Right cardiac atrium (tissue), 5 donors: ENCODE data around the gene TRAF6. TPM values are rescaled to one million over a fixed set of nuclear protein-coding genes. Genes with fewer than 3 reads are reported as not detected.

ENCODE experiments used
- ATAC-seq, 2 donors: fragments of 200-7000 bp; cut with Tn5 transposase; one replicate each; pipeline versions ENCODE4 v1.8.0 to v1.9.1; 2020; ENCODE audit warnings: moderate library complexity in 2 of 2, mild to moderate bottlenecking in 1 of 2
- DNase-seq, 3 donors: peaks; one replicate each; pipeline ENCODE4 v3.0.0-alpha.2; 2020
- H3K27ac ChIP-seq: one replicate; pipeline ENCODE4 v1.5.1; 2013; ENCODE audit warnings: mild to moderate bottlenecking, low read length, control low read depth, moderate library complexity
- H3K27me3 ChIP-seq: one replicate; pipeline ENCODE4 v1.6.1; 2013; ENCODE audit not compliant: control insufficient read depth, insufficient read depth
- H3K4me1 ChIP-seq: one replicate; pipeline ENCODE4 v1.6.1; 2013; ENCODE audit warnings: low read length; ENCODE audit not compliant: control insufficient read depth, insufficient read depth
- H3K4me3 ChIP-seq: one replicate; pipeline ENCODE4 v1.5.1; 2013; ENCODE audit warnings: low read length, control low read depth
- H3K9me3 ChIP-seq: one replicate; pipeline ENCODE4 v1.6.1; 2013; ENCODE audit warnings: low read length; ENCODE audit not compliant: control insufficient read depth
- WGBS: extraction: QIAGEN DNeasy Blood & Tissue Kit; methylation state at CpG from one replicate; pipeline ENCODE4 v1.1.7; 2013; 5-methylcytosine and 5-hydroxymethylcytosine counted together
- intact Hi-C, 4 donors: fragments of 100-400 bp; cut with DNase I; formaldehyde crosslinking; loops; one replicate each; pipeline versions ENCODE4 v1.11.0 to v1.14.0; 2022 to 2023
- polyA plus RNA-seq: library from polyadenylated mRNA; stranded (reverse); fragments of 200-250 nt; gene quantifications from one replicate; pipeline ENCODE4 v1.2.3, GENCODE V29; 2013
- total RNA-seq, 4 donors: library from RNA; stranded (reverse); fragmentation: NEBNext Ultra II Directional; extraction: Animal tissue kit (Norgen Biotek cat#: 25700); gene quantifications; one replicate each; pipeline ENCODE4 v1.2.1, GENCODE V29; 2021
- donor health status: healthy with polysubstance abuse.
- donor health status: DM: no; HTN: yes; CAD: no.
- donor health status: DM: no; HTN: no; CAD: no.
- donor health status: DM: no; HTN: yes; CAD: no; lungs with severe emphysema.
- donor health status: DM: yes; HTN: yes; CAD: no.

TRAF6 gene
- total and polyA plus RNA-seq, 5 donors = 4.1 to 13.8 (median 11.4) TPM

GRCh38 chr11:36469881-36470802 is 39.9 kb downstream of the TRAF6 start:
- no peaks in the 10 kb centered on the region for H3K4me1 ChIP-seq
- 39% methylated on average over 5 of the region's 5 CpGs for WGBS
- DNase-seq = no peak

GRCh38 chr11:36469063-36469462 is 41.0 kb downstream of the TRAF6 start:
- Histone ChIP-seq H3K9me3 (no peaks in the 10 kb centered on the region), H3K4me3 (no peak overlapping the region), H3K4me1 (no peaks in the 10 kb centered on the region), H3K27ac (no peak overlapping the region), H3K27me3 (no peaks in the 10 kb centered on the region)
- DNase-seq (no peak), ATAC-seq (no peak)
- WGBS = 57% methylated on average over 2 of the region's 2 CpGs
- intact Hi-C loops = loop anchor here in 1 of 4 donors (10.0 kb wide), 1 partner anchor 164 kb away; no protein-coding TSS in a partner anchor

More at GRCh38 chr11:36469881-36470802, 39.9 kb downstream of the TRAF6 start:
- H3K27me3 ChIP-seq = no peaks in the 10 kb centered on the region
- ATAC-seq = peak in 1 of 2 donors; percentile 52
- intact Hi-C loops = loop anchor here in 1 of 4 donors (10.0 kb wide), 1 partner anchor 165 kb away; no protein-coding TSS in a partner anchor
- H3K27ac ChIP-seq = no peak overlapping the region
- no peaks in the 10 kb centered on the region for H3K9me3 ChIP-seq
- H3K4me3 ChIP-seq = no peak overlapping the region

GRCh38 chr11:36467916-36468315 is 42.2 kb downstream of the TRAF6 start:
- H3K27ac ChIP-seq = no peak overlapping the region
- intact Hi-C loops = loop anchor here in 1 of 4 donors (10.0 kb wide), 1 partner anchor 163 kb away; no protein-coding TSS in a partner anchor
- WGBS = 96% methylated on average over 1 of the region's 1 CpG

GRCh38 chr11:36467012-36467411 is 43.1 kb downstream of the TRAF6 start:
- Histone ChIP-seq H3K4me3 (no peak overlapping the region), H3K9me3 (no peaks in the 10 kb centered on the region), H3K27ac (no peak overlapping the region), H3K27me3 (no peaks in the 10 kb centered on the region), H3K4me1 (no peaks in the 10 kb centered on the region)
- no peak for DNase-seq
- no peak for ATAC-seq
- WGBS = 97% methylated on average over 3 of the region's 3 CpGs
- intact Hi-C loops = loop anchor here in 1 of 4 donors (10.0 kb wide), 1 partner anchor 162 kb away; no protein-coding TSS in a partner anchor

More at GRCh38 chr11:36467916-36468315, 42.2 kb downstream of the TRAF6 start:
- H3K9me3 ChIP-seq = no peaks in the 10 kb centered on the region
- ATAC-seq (no peak), DNase-seq (no peak)
- no peak overlapping the region for H3K4me3 ChIP-seq
- H3K4me1 ChIP-seq = no peaks in the 10 kb centered on the region
- H3K27me3 ChIP-seq = no peaks in the 10 kb centered on the region

GRCh38 chr11:36465449-36466163 is 44.5 kb downstream of the TRAF6 start:
- no peaks in the 10 kb centered on the region for H3K9me3 ChIP-seq
- H3K27ac ChIP-seq = no peak overlapping the region
- ATAC-seq = no peak
- intact Hi-C loops = loop anchor here in 1 of 4 donors (10.0 kb wide), 1 partner anchor 161 kb away; no protein-coding TSS in a partner anchor
- no peaks in the 10 kb centered on the region for H3K27me3 ChIP-seq
- 98% methylated on average over 4 of the region's 4 CpGs for WGBS
- no peak overlapping the region for H3K4me3 ChIP-seq
- H3K4me1 ChIP-seq = no peaks in the 10 kb centered on the region
- no peak for DNase-seq

- ATAC-seq (no peak), DNase-seq (no peak)
- H3K4me1 ChIP-seq = no peaks in the 10 kb centered on the region
- intact Hi-C loops = loop anchor here in 1 of 4 donors (10.0 kb wide), 1 partner anchor 160 kb away; no protein-coding TSS in a partner anchor
- H3K27me3 ChIP-seq = no peaks in the 10 kb centered on the region
- WGBS = 80% methylated on average over 3 of the region's 3 CpGs
- H3K4me3 ChIP-seq = no peak overlapping the region
- no peak overlapping the region for H3K27ac ChIP-seq
- no peaks in the 10 kb centered on the region for H3K9me3 ChIP-seq
Measured at GRCh38 chr11:36464720-36465119, 45.4 kb downstream of the TRAF6 start.

GRCh38 chr11:36463781-36464180 is 46.3 kb downstream of the TRAF6 start:
- no peaks in the 10 kb centered on the region for H3K27me3 ChIP-seq
- H3K4me3 ChIP-seq = no peak overlapping the region
- DNase-seq (no peak), ATAC-seq (no peak)
- H3K4me1 ChIP-seq = no peaks in the 10 kb centered on the region
- intact Hi-C loops = loop anchor here in 1 of 4 donors (10.0 kb wide), 1 partner anchor 159 kb away; no protein-coding TSS in a partner anchor
- H3K27ac ChIP-seq = no peak overlapping the region
- no peaks in the 10 kb centered on the region for H3K9me3 ChIP-seq
- WGBS = 78% methylated on average over 3 of the region's 3 CpGs

- 98% methylated on average over 15 of the region's 15 CpGs for WGBS
Measured at GRCh38 chr11:36462321-36462720, 47.8 kb downstream of the TRAF6 start.

GRCh38 chr11:36460220-36460619 is 49.9 kb downstream of the TRAF6 start:
- H3K27me3 ChIP-seq = no peaks in the 10 kb centered on the region
- ATAC-seq (no peak), DNase-seq (no peak)
- intact Hi-C loops = loop anchor here in 1 of 4 donors (10.0 kb wide), 1 partner anchor 155 kb away; no protein-coding TSS in a partner anchor
- no peaks in the 10 kb centered on the region for H3K9me3 ChIP-seq
- H3K27ac ChIP-seq = no peak overlapping the region
- H3K4me1 ChIP-seq = peaks cover 3% of the 10 kb centered on the region
- 79% methylated on average over 10 of the region's 10 CpGs for WGBS
- H3K4me3 ChIP-seq = no peak overlapping the region

More at GRCh38 chr11:36462321-36462720, 47.8 kb downstream of the TRAF6 start:
- intact Hi-C loops = loop anchor here in 1 of 4 donors (10.0 kb wide), 1 partner anchor 158 kb away; no protein-coding TSS in a partner anchor
- peak in 1 of 2 donors; percentile 10 for ATAC-seq
- Histone ChIP-seq H3K4me1 (no peaks in the 10 kb centered on the region), H3K4me3 (no peak overlapping the region), H3K27ac (no peak overlapping the region), H3K9me3 (no peaks in the 10 kb centered on the region), H3K27me3 (no peaks in the 10 kb centered on the region)
- no peak for DNase-seq

GRCh38 chr11:36459046-36459445 is 51.0 kb downstream of the TRAF6 start:
- DNase-seq (no peak), ATAC-seq (no peak)
- Histone ChIP-seq H3K4me1 (peaks cover 3% of the 10 kb centered on the region), H3K4me3 (no peak overlapping the region), H3K27me3 (no peaks in the 10 kb centered on the region), H3K9me3 (no peaks in the 10 kb centered on the region), H3K27ac (no peak overlapping the region)
- intact Hi-C loops = no loop called here
- 88% methylated on average over 7 of the region's 7 CpGs for WGBS
